ENCODE measurements around the gene SPECC1. TPM values are rescaled to one million over a fixed set of nuclear protein-coding genes. Genes with fewer than 3 reads are reported as not detected.
A peak's percentile ranks its signal among the peaks of the same experiment; 100 is the strongest.

The SPECC1 gene
- total RNA-seq, 6 experiments from 2014 or later = 19.2 to 33.7 (median 29.4) TPM

DNA sequence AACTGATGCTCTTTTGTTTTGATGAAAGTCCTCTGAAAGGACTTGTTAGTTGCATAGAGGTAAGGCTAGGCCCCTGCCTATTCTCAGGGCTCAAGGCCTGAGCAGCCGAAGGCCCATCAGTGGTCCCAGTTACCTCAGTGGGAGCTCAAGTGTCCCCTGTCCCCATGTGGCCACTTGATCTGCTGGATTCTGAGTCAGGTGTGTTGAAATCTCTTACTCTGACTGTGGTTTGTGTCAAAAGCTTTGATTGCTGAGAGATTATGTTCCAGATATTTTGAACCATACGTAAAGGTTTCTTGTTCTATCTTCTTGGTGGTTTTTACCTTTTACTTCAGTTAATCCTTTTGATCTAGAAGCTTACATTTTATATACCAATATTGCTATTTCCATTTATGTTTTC is 266.5 kb downstream of the SPECC1 start:
- TF ChIP-seq, protein P1, sequence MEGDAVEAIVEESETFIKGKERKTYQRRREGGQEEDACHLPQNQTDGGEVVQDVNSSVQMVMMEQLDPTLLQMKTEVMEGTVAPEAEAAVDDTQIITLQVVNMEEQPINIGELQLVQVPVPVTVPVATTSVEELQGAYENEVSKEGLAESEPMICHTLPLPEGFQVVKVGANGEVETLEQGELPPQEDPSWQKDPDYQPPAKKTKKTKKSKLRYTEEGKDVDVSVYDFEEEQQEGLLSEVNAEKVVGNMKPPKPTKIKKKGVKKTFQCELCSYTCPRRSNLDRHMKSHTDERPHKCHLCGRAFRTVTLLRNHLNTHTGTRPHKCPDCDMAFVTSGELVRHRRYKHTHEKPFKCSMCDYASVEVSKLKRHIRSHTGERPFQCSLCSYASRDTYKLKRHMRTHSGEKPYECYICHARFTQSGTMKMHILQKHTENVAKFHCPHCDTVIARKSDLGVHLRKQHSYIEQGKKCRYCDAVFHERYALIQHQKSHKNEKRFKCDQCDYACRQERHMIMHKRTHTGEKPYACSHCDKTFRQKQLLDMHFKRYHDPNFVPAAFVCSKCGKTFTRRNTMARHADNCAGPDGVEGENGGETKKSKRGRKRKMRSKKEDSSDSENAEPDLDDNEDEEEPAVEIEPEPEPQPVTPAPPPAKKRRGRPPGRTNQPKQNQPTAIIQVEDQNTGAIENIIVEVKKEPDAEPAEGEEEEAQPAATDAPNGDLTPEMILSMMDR (IDR thresholded peaks at IDR 0.05) = no peak
- peaks cover 4% of the 10 kb centered on the region for H3K27me3 Mint-ChIP-seq (ENCODE audit: insufficient read depth)
- DNase-seq = no peak
- H3K4me3 Mint-ChIP-seq = no peak overlapping the region
- no peaks in the 10 kb centered on the region for H3K9me3 Mint-ChIP-seq
- H3K27ac Mint-ChIP-seq = no peak overlapping the region
- peaks cover 39% of the 10 kb centered on the region for H3K4me1 Mint-ChIP-seq (ENCODE audit: low read depth)
- peaks cover 5% of the 10 kb centered on the region; the same call in 1 of the 2 replicates for H3K36me3 Mint-ChIP-seq (ENCODE audit: low read depth)

DNA sequence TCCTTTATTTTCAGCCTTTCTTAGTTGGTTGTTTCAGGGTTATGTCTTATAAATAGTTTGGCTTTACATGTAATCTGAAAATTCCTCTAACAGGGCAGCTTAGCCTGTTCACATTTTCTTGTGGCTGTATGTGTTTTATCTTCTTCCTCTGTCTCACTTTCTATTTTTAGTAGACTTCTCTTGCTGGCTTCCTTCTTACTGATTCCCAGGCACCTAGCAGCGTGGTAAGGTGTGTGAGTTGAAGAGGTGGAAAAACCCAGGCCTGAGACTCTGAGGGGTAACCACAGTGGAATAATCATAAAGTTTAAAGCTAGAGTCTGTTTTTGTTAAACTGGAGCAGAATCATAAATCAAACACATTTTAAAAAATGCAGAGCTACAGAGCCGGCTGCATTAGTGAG is 267.3 kb downstream of the SPECC1 start:
- no peak overlapping the region for H3K27ac Mint-ChIP-seq
- TF ChIP-seq, protein P1 (IDR thresholded peaks at IDR 0.05) = no peak
- DNase-seq = no peak
- no peaks in the 10 kb centered on the region for H3K9me3 Mint-ChIP-seq
- H3K4me3 Mint-ChIP-seq = no peak overlapping the region
- H3K27me3 Mint-ChIP-seq (ENCODE audit: insufficient read depth) = peaks cover 4% of the 10 kb centered on the region
- peaks cover 5% of the 10 kb centered on the region; the same call in 1 of the 2 replicates for H3K36me3 Mint-ChIP-seq (ENCODE audit: low read depth)
- peaks cover 34% of the 10 kb centered on the region for H3K4me1 Mint-ChIP-seq (ENCODE audit: low read depth)

DNA sequence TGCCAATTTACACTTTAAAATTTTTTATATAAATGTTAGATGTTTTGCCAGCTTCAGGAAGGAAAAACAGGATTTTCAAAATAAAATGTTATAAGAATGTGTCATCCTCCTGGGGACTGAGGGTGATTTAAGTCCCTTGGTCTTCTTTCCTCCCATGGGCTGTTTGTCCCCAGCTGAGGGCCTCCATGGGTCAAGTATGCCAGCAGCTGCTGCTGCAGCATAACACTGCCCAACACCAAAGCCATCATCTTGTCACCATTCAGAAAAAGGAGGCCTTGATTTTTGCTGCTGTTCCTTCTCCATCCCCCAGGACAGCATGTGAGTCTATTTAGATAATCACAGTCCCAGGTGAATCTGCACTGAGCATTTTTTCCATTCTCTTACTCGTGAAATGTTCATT is 269.6 kb downstream of the SPECC1 start:
- no peaks in the 10 kb centered on the region for H3K9me3 Mint-ChIP-seq
- no peak overlapping the region for H3K4me3 Mint-ChIP-seq
- H3K27ac Mint-ChIP-seq = 0 out of 2 replicates have a peak overlapping the region, but pooled peaks have one; percentile 22
- H3K4me1 Mint-ChIP-seq (ENCODE audit: low read depth) = peaks cover 38% of the 10 kb centered on the region
- no peak for DNase-seq
- no peaks in the 10 kb centered on the region; the same call in 1 of the 2 replicates for H3K27me3 Mint-ChIP-seq (ENCODE audit: insufficient read depth)
- TF ChIP-seq, protein P1 (IDR thresholded peaks at IDR 0.05) = peak; percentile 12; the same call in 1 of the 2 replicates
- H3K36me3 Mint-ChIP-seq (ENCODE audit: low read depth) = peaks cover under 1% of the 10 kb centered on the region; the same call in 1 of the 2 replicates

DNA sequence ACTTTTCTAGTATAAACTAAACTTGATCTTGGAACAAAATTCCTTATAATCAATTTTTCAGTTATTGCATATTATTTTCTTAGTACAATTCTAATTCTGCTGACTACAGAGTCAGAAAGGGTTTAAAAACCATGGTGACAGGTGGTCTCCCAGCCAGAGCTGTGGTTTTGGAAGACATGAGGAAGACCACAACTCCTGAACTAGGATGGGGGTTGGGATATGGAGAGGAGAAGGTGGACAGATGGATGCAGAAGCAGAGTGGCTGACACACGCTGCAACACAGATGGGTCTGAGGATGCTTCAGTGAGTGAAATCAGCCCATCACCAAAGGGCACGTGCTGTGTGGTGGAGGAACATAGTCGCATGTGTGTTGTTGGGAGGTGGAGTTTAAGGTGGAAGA is 270.5 kb downstream of the SPECC1 start:
- no peak overlapping the region for H3K27ac Mint-ChIP-seq

DNA sequence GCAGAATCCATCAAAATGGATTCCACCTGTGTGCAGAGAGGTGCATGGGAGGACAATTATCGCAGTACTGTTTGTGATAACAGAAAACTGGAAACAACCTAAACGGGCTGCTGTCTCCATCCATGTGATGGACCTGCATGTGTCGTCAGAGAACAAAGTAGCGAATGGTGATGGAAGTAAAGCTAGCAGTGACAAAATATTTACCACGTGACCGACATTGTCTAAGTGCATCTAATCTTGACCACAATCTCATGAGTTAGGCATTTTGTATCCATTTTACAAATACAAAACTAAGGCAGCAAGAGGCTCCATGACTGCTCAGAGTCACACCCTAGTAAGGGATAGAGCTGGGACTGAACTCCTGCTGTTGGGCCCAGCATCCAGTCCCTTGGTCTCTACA is 270.9 kb downstream of the SPECC1 start:
- DNase-seq = no peak
- Mint-ChIP-seq H3K27me3 (ENCODE audit: insufficient read depth) (no peaks in the 10 kb centered on the region; the same call in 1 of the 2 replicates), H3K36me3 (ENCODE audit: low read depth) (no peaks in the 10 kb centered on the region; the same call in 1 of the 2 replicates), H3K27ac (no peak overlapping the region), H3K9me3 (no peaks in the 10 kb centered on the region), H3K4me1 (ENCODE audit: low read depth) (peaks cover 50% of the 10 kb centered on the region), H3K4me3 (no peak overlapping the region)
- TF ChIP-seq, protein P1 (IDR thresholded peaks at IDR 0.05) = no peak

More for the DNA sequence above, 270.5 kb downstream of the SPECC1 start:
- TF ChIP-seq, protein P1 (IDR thresholded peaks at IDR 0.05) = no peak
- H3K4me1 Mint-ChIP-seq (ENCODE audit: low read depth) = peaks cover 47% of the 10 kb centered on the region
- H3K4me3 Mint-ChIP-seq = no peak overlapping the region
- no peak for DNase-seq
- no peaks in the 10 kb centered on the region for H3K9me3 Mint-ChIP-seq
- H3K36me3 Mint-ChIP-seq (ENCODE audit: low read depth) = no peaks in the 10 kb centered on the region; the same call in 1 of the 2 replicates
- H3K27me3 Mint-ChIP-seq (ENCODE audit: insufficient read depth) = no peaks in the 10 kb centered on the region; the same call in 1 of the 2 replicates
